Activated CD4-positive, CD25-positive, alpha-beta regulatory T cell treated with anti-CD3 and anti-CD28 coated beads, Interleukin-2, amount 50 U/mL, for 24 hours (primary cell): ENCODE results near the gene SLC51B.

Source experiments
- ATAC-seq, 2 donors: fragments of 150-1000 bp; cut with Tn5 transposase; one replicate each; pipeline ENCODE4 v1.10.0; 2021; ENCODE audit warnings: mild to moderate bottlenecking in 1 of 2, moderate library complexity in 1 of 2

Gene SLC51B

DNA sequence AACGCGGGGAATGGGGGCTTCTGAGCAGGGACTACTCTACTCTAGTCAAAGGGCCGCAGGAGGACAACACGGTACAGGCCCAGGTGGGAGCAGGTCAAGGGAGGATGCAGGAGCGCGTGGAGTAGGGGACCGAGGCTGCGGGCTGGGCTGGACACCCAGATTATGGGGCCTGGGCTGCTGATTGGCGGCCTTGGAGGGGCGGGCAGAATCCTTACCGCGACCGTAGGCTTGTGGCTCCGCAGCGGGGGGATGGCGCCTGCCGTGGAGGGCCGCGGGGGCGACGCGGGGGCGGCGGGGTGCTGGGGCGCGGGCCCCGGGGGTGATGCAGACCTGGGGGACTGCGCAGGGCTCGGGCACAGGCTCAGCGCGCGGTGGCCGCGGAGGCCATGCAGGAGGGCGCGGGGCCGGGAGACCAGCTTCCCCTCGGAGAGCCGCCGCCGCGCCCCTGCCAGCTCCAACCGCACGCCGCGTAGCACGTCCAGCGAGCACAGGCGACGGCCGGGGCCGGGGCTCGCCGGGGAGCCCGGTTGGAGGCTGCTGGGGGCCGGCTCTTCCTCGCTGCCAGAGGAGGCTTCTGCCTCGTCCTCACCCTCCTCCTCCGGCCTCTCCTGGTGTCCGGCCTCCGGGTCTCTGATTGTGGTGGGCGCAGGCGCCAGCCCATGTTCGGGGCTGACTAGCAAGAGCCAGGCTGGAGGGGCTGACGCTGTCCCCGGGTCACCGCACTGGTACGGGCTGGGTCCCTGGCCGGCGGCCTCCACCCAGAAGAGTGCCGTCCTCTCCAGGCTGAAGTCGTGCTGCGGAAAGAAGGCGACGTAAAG lies 56.9 kb downstream of the SLC51B start:
- no peak for ATAC-seq

DNA sequence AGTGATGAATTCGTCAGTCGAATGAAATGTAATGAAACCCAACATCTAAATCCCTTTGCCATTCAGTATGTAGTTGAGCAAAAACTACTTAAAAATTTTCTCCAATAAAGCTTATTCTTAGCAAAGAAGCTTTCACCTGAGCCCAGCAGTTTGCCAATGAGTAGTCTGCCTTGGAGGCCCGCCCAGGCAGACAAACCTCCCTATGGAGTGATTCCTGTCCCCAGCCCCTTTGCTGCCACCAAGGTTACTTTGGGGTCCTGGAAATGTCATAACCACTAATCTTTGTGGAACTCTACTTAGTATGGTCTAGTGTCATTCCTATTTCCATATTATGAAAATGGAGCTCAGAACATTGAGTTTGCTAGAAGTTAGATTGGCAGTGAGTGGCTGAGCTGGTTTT lies 57.7 kb downstream of the SLC51B start:
- no peak for ATAC-seq
